HG03439 (cell line): ENCODE measurements around the gene BAG5.
"Not testable (repeated sequence)": the region's sequence is repeated elsewhere in the genome, so short reads cannot be mapped to it uniquely, and the experiment has no call there.

Experiments
- ATAC-seq: cut with Tn5 transposase; IDR thresholded peaks from one replicate; pipeline ENCODE4 v1.9.1; 2021; ENCODE audit warnings: mild to moderate bottlenecking, moderate library complexity; ENCODE audit not compliant: unreplicated experiment

The BAG5 gene

DNA sequence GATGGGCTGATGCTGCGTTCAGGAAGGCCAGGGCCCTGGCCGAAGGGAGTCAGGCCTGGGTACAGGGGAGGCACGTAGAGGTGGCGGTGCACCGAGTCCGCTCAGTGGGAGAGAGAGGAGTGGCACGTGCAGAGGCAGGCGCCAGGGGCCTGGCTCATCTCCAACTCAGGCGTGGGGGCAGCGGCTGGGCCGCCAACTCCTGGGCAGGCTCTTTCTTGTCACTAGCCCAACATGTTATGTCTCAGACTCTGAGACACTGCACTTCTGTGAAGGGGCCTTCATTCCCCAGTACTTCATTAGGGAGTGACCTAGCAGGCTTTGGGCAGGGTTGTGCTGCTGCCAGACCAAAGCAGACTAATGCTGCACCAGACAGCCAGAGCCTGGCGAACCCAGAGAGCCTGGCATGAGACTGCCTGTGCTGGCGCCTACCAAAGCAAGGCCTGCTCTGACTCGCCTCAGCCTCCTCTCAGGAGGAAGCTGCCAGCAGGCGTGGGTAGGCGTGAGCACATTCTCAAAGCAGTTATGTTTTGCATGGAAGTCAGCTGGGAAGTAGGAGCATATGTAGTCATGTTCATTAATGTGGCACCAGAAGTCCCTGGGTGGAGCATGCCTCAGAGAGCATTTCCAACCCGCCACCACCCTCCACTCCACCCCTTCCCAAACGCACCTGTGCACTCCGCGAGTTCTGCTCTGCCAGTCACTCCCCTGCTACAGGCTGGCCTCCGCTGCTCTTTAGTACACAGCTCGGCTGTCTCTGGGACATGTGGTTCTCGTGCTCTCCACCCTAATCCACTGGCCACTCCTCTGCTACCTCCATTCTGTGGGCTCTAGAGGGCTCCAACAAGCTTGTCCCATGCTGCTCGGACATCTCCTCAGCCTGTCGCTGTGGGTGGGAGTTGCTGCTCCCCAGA lies 49.5 kb downstream of the BAG5 start:
- no peak for ATAC-seq

GRCh38 chr14:103512180-103512579 lies 50.3 kb downstream of the BAG5 start:
- not testable (repeated sequence) for ATAC-seq

GRCh38 chr14:103510724-103511693 lies 51.4 kb downstream of the BAG5 start:
- ATAC-seq, result no peak

- no peak for ATAC-seq
Observed at GRCh38 chr14:103509864-103510723, 52.4 kb downstream of the BAG5 start.

GRCh38 chr14:103508521-103509329 lies 53.7 kb downstream of the BAG5 start:
- no peak for ATAC-seq

GRCh38 chr14:103507751-103508150 lies 54.7 kb downstream of the BAG5 start:
- no peak for ATAC-seq
